ENCODE measurements around the gene ADI1. TPM values are rescaled to one million over a fixed set of nuclear protein-coding genes. Genes with fewer than 3 reads are reported as not detected.

The ADI1 gene
- polyA plus RNA-seq, 1 donor = 63.2 TPM

DNA sequence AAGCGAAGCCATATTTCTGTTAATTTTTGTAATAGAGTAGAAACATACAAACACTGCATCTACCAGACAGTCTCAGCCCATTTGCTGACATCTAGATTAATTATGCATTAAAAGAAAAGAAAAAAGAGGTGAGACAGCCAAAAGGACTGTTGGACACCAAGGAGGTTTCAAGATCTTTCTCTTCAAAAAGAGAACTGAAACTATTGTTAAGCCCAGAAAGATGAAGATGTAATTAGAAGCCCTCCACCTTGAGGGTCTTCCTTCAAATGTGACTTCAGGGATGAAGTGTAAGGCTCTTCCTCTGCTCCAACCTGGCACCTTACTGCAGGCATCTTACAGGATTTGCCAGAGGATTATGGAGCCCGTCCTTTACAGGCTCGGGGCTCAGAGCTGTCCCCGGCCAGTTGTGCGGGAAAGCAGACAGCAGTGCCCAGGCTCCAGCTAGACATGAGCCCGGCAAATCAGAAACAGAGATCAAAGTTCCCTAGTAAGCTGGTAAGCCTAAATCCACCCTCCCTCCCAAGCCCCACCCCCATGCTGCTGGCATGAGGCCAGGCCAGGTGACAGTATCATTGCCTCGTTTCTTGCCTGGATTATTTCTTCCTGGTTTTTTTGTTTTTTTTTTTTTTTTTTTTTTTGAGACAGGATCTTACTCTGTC, 38.9 kb downstream of the ADI1 start:
- DNase-seq (ENCODE audit: low read depth) = no peak

DNA sequence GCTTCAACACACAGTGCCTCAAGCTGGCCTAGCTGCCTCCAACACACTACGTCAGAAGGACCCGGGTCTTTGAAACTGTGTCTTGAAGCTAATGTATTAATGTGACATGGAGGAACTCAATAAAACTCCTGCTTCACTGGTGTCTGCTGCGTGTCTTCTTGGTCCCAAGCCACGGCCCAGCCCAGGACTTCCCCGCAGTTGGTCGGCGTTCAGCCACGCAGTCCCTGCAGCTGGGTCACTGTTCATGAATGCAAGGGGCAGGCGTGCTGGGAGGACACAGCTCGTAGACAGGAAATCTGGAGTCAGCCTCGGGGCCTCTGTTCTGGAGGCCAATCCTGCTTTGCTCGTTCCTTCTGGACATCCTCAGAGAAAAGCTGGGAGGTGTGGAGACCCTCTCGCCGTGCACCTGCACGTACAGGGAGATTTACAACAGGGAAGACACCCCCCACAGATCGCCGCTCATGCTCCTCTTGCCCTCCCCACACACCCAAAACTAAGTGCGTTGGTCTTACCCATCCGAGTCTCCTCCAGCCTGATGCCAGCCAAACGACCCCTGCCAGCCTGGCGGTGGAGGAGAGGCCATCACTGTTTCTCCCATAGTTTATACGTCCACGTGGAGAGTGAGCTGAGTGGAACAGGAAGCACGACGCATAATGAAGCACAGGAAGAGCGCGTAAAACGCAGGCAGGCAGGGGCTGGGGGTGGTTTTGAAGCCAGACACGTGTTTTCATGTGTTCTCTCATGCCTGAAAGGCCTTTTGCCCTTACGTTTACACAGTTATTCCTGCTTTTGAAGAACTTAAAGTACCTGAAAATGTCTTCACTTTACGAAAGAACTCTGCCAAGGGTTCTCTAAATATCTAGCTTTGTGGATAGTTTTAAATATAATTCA, 39.7 kb downstream of the ADI1 start:
- no peak for DNase-seq (ENCODE audit: low read depth)

DNA sequence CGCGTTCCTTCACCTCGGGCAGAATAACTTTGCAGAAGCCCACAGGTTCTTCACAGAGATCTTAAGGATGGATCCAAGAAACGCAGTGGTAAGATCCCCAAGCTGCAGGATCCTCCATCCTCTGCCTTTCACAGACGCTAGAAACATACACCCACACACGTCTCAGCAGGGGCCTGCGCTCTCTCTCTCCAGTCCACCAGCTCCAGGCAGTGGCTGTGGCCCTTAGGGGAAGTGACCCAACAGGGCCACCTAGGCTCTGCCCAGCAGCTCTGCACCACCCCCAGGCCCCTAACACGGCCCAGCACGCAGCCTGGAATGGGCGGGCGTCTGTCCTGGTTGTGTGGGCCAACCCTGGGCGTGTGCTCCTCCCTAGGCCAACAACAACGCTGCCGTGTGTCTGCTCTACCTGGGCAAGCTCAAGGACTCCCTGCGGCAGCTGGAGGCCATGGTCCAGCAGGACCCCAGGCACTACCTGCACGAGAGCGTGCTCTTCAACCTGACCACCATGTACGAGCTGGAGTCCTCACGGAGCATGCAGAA, 40.4 kb downstream of the ADI1 start:
- DNase-seq (ENCODE audit: low read depth) = no peak

DNA sequence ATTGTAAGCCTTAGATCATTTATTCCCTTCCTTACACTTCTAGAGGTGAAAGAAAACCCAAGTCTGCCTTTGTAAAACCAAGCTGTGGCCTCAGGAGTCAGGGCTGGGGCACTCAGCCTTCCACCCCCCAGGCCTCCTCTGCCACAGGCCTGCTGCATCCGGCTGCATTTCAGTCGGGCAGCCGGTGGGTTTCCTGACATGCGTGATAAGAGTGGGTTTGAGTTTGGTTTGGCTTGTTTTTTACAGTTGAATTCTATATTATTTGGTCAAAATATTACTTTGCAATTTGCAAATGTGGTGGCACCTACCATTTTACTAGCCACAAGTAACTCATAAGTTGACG, 42.4 kb downstream of the ADI1 start:
- DNase-seq (ENCODE audit: low read depth) = no peak

DNA sequence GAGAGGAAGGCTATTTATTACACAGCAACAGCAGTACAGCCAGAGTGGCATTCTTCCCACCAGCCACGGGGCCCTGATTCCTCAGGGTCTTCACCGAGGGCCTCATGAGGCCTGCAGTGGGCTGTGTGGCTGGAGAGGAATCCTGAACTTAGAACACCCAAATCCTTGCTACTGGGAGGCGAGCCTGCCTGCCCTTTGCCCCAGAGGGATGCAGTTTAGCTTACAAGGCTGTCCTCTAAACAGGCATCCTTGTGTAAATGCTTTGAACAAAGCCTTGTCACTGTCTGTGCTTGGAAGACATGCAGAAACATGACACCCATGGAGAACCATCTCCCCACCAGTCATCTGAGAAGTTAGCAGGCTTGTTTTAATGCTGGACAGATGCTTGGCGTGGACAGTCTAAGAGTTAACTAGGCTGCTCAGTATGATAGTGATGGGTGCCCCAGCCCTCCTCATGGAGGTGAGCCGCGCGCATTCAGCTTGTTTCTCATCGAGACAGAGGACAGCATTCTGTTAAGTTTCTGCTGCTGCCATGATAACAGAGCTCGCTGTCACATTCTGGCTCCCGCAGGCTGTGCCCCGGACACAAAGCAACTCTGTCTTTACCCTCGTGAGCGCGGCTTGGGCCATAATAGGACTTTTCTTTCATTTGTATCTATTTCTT, 42.9 kb downstream of the ADI1 start:
- DNase-seq (ENCODE audit: low read depth) = no peak

DNA sequence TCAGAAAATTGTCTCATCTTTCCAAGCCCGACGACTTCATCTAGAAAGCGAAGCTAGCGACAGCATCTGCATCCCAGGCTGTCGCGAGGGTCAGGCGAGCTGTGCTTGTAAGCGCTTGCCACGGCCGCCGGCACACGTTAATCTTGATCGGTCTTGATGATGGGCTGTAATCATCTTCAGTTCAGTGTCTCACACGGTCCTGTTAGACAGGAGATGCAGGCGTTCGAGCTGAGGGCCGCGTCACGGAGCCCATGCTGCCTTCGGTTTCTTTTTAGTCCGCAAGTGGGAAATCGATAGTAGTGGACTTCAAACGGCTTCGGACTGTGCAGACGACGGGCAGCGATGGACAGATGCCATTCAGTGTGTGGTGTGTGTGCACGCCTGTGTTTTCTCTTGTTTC, 43.6 kb downstream of the ADI1 start:
- no peak for DNase-seq (ENCODE audit: low read depth)

DNA sequence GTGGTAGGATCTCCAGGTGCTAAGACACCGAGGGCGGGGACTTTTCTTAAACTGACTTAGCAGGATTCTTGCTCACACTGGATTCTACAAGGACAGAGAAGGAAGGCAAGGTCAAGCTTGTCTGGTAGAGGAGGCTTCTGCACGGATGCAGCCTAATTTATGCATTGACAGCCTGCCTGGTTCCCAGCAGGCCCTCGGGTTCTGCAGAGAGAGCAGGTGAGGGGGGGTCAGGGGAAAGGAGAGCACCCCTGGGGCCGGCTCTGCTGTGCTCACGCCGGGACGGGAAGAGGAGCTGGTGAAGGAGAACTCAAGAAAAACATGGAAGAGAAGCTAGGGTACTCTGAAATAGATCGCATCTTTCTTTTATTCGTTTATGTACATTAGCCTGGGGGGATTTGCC, 46.4 kb downstream of the ADI1 start:
- DNase-seq (ENCODE audit: low read depth) = no peak

DNA sequence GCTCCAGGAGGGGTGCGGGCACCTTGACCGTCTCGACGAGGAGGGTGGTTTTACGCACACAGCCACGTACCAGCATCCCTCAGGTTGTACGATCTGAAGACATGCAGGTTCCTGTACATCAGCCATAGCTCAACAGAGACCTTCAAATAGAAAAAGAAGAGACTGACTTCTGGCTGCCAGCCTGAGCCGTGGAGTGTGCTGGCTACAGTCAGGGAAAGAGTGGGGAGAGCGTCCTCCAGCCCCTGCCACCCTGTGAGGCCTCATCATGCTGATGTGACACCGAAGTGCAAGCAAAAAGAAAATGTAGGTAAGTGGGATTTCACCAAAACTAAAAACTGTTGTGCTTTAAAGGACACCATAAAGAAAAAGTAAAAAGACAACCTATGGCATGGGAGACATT, 47.0 kb downstream of the ADI1 start:
- DNase-seq (ENCODE audit: low read depth) = no peak

DNA sequence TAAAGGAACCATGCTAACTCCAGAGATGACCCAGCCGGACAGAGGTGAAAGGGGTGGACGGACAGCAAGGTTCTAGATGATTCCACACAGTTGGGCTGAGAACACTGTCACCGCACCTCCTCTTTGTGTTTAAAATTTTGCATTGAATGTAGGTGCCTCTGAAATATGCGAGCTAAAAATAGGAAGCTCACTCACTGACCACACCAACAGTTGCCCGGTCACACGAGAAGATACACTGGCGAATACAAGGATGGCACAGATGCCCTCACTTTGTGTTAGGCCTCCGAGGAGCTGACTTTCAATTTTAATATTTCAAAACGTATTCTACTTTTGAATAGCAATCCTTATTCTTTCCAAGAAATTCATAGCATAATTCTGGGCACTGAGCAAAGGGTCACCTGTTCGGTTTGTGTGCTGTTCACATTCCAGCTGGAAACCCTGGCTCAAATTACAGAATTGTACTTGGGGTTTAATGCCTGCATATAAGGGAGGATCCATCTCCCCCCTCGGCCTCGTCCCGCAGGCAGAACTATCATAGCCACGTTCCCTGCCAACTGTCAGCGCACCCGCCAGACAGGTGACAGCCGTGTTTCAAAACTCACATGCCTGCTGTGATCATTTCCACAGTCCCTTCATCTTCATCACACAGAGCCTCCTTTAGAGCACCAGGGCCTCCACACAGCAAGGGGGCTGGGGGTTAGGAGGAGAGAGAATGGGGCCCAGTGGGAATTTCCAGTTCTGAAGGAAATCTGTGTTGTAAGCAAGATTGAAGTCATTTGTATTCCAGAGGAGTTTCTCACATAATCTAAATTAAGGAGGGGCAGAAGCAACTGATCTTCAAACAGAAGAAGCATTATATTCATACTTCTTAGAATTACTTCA, 48.2 kb downstream of the ADI1 start:
- DNase-seq (ENCODE audit: low read depth) = no peak

DNA sequence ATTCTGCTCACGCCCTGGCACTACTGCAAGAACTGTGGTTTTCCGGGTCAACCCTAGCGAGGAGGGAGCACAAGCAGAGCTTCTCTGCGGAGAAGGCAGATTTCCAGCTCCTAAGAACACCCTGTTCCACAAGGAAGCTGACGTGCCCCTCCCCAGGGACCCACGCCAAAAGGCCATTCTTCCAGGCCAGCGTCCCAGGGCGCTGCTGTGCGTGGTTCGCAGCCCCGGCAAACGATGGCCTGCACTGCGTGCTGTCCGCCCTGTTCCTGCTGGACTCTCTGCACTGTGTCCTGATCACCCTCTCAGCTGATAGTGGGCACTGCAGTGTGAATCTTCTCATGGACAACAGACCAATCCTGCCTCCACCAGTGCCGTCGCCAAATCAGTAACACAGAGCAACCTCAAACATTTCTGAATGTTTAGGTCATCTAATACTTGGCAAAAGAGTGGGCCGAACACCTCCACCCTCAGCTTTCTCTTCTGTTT, 49.1 kb downstream of the ADI1 start:
- no peak for DNase-seq (ENCODE audit: low read depth)

DNA sequence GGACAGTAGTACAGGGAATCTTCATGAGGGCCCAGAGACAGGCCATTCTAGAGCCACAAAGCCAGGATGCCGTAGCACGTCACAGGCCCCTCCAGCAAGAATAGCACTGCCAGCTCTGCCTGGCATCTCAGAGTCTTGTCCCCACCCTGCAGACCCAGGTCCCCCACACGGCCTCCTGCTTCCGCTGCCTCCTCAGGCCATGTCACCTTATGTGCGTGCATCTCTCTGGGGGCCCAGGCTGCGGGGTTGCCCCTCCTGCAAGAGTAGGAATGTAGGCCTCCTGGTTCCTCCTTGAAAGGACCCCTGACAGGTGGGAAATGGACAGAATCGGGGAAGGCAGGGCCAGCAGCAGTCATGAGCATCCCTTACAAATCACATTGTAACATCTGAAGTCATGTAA, 49.8 kb downstream of the ADI1 start:
- no peak for DNase-seq (ENCODE audit: low read depth)

DNA sequence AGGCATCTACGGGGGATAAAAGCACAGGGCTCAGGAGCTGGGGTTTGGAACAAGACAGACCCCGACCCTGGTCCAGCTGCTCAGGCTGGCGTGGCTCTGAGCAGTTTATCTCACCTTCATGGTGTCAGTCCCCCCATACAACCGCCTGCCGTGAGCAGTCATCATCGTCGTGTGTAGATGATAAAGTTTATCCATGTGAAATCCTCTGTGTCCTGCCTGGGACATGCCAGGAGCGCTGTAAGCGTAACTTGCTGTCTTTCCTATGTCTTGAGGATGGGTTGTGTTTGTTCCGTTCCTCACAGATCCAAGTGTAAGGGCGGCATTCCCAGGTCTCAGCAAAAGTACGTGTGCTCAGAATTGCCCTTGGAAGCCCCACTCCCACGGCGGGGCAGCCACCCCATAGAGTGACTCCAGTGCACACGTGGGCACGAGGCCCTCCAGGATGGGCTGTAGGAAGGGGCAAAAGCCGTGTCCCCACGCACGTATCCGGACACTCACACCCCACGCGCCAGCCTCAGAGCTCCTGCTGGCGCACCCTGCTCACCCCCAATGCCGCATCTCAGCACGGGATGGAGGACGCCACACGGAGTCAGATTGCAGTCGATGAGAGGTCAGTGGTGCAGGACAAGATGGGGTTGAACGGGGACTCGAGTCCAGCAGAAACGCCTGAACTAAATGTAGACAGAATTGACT, 50.9 kb downstream of the ADI1 start:
- no peak for DNase-seq (ENCODE audit: low read depth)

DNA sequence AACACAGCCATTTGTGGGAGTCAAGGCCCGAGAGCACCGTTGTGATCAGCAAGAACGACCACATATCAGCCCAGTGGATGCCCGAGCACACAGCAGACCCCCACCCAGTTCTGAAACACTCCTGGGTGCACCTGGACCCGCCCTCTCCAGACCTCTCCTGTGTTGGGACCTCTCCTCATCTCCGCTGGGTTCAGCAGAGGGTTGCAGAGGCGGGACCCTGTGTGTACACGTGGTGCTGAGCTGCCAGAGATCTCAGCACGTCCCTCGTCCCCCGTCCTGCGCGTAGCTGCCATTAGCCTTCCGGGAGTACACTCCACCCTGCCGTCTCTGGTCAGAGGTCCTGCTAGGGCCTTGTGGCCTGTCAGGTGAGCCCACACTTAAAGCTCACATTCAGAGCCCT, 51.7 kb downstream of the ADI1 start:
- DNase-seq (ENCODE audit: low read depth) = no peak

DNA sequence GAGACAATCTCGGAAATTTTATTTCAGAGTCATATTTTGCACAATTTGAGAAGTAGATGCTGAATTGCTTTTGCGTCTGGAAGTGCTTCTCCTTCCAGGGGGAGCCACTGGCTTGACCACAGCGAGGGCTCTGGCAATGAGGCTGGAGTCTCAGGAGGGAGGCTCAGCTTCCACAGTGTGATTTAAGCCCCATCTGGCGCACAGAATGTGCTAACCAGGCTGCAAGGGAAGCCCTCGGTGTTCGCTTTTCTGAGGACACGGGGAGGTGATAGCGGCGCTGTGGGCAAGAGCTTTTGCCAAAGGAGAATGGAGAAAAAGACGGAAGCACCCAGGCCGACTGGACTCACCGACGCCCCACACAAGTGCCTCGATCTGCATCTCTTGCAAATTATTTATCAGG, 52.4 kb downstream of the ADI1 start:
- no peak for DNase-seq (ENCODE audit: low read depth)

DNA sequence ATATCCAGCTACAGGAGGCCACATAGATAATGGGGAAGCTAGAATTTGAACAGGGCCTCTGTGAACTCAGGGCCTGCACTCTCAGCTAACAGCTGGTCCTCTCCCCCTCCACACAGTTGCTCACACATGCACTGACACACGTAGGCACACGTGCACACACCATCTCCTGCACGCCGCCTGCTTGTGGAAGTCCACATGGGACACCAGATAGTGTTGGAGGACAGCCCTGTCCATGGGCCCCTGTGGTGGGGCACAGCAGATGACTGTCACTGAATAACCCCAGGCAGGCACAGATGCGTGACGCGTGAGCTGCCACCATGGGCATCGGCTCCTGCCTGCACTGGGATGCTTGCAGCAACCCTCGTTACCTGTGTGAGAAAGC, 52.9 kb downstream of the ADI1 start:
- DNase-seq (ENCODE audit: low read depth) = no peak

DNA sequence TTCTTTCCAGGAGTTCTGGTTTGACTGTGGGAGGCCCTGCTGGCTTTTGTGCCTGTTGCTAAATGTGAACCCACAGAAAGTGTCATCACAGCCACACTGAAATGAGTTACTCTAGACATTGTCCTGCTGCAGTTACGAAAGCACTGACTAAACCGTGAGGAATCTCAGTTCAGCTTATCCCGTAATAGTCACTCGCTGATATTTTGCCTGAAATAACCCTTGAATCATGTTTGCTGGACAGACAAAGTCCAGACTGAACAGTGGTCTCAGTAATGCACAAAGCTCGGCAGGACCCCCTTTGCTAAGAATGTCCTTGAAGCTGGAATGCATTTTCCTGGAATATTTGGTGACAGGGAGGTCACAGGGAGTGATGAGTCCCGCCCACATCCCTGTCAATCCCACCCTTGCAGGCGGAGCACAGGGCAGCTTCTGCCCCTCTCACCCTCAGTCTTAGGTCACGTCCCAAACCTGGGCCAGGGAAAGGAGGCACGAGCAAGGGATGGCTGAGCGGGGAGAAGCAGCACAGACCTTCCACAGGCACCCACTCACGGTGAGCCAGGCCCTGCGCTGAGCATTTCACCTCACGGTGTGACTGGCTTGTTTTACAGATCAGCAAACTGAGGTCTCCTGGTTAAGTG, 53.4 kb downstream of the ADI1 start:
- no peak for DNase-seq (ENCODE audit: low read depth)

DNA sequence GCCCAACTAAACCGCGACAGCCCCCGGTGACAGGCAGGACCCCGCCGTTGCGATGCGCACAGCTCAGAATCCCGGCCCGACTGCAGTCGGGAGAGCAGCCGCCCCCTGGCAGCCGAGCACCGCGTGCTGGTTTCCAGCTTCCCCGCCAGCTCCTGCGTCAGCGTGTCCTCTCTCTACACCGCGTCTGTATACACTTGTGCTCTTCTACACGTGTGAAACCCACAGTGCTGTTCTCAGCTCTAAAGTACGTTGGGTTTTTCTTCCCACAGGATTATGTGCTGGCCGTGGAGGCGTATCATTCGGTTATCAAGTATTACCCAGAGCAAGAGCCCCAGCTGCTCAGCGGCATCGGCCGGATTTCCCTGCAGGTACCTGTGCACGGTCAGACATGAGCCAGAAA, 54.0 kb downstream of the ADI1 start:
- DNase-seq (ENCODE audit: low read depth) = no peak

DNA sequence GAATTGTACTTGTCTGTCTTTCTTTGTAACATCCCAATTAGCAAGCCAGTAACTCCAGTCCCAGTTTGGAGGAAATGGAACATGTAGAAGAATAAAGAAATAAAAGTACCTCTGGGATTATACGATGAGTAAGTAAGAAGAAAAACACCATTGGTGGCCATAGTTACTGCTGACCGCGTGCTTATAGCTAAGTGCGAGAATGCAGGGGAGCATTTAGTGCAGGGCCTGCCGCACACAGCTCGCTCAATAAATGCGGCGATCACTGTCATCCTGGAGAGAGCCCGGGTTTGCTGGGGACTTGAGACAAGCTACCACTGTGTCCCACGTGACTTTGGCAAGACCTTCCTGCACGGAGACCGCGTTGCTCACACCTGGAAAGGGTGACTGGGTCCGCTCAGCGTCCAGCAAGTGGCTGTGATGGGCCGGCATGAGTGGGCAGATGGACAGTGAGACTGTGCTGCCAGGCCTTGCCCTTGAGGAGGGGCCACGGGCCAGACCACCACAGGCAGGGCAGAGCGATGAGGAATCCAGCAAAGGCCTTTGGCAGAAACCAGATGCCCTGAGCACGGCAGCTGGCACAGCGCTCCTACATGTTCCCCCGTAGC, 54.8 kb downstream of the ADI1 start:
- DNase-seq (ENCODE audit: low read depth) = no peak

DNA sequence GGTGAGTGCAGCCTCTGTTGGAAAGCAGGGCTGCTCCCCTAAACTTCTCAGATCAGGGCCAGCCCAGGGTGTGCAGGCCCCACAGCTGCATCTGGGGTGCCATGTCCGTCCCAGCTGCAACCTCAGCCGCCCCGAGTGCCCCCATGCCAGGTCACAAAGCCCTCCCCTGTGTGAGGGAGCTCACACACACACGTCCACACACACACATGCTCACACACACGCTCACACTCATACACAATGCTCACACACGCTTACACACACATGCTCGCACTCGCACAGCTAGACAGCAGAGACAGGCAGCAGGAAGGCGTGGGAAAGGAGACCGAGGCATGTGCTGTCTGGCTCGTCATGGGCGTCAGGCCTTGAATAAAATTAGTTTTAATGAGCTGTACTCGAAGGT, 55.4 kb downstream of the ADI1 start:
- no peak for DNase-seq (ENCODE audit: low read depth)

All from forelimb muscle (tissue), 1 donor.